SK-N-SH treated with all-trans-retinoic acid at 6 μM for 48 hours (cell line): Measurements from ENCODE around the gene SUSD4.

Experiments
- ARNTL ChIP-seq: fragments of 450-650 bp; formaldehyde crosslinking; IDR thresholded peaks from 2 replicates; pipeline ENCODE4 v1.5.0; 2020; ENCODE audit warnings: low read depth, mild to moderate bottlenecking, moderate library complexity, borderline replicate concordance
- BACH2 ChIP-seq: fragments of 250-450 bp; sonication (Bioruptor Pico); IDR thresholded peaks from 2 replicates; pipeline ENCODE4 v1.9.0; 2021; ENCODE audit warnings: mild to moderate bottlenecking, borderline replicate concordance
- CSDC2 ChIP-seq: fragments of 250-450 bp; sonication (Bioruptor Pico); IDR thresholded peaks from 2 replicates; pipeline ENCODE4 v1.5.0; 2020; ENCODE audit warnings: mild to moderate bottlenecking, moderate library complexity
- ESRRG ChIP-seq: fragments of 250-450 bp; sonication (Bioruptor Pico); IDR thresholded peaks from 2 replicates; pipeline ENCODE4 v1.6.1; 2021; ENCODE audit warnings: mild to moderate bottlenecking
- GLIS3 ChIP-seq: fragments of 250-450 bp; sonication (Bioruptor Pico); IDR thresholded peaks from 2 replicates; pipeline ENCODE4 v1.5.0; 2020; ENCODE audit warnings: mild to moderate bottlenecking, moderate library complexity
- ISL1 ChIP-seq: fragments of 250-450 bp; sonication (Bioruptor Pico); IDR thresholded peaks from 2 replicates; pipeline ENCODE4 v2.1.2; 2022; ENCODE audit warnings: mild to moderate bottlenecking, moderate library complexity
- SNAI2 ChIP-seq: fragments of 250-450 bp; sonication (Bioruptor Pico); IDR thresholded peaks from 2 replicates; pipeline ENCODE4 v1.5.0; 2020; ENCODE audit warnings: mild to moderate bottlenecking, moderate library complexity
- TCF4 ChIP-seq: fragments of 250-450 bp; sonication (Bioruptor Pico); IDR thresholded peaks from 2 replicates; pipeline ENCODE4 v1.8.0; 2021; ENCODE audit warnings: mild to moderate bottlenecking, moderate library complexity, borderline replicate concordance
- ZC3H10 ChIP-seq: fragments of 250-450 bp; sonication (Bioruptor Pico); IDR thresholded peaks from 2 replicates; pipeline ENCODE4 v1.5.1; 2021; ENCODE audit warnings: mild to moderate bottlenecking, moderate library complexity
- ZFP30 ChIP-seq: fragments of 450-650 bp; formaldehyde crosslinking; IDR thresholded peaks from 2 replicates; pipeline ENCODE4 v1.5.0; 2022; ENCODE audit warnings: mild to moderate bottlenecking, moderate library complexity
- ZNF8 ChIP-seq: fragments of 450-650 bp; formaldehyde crosslinking; IDR thresholded peaks from 2 replicates; pipeline ENCODE4 v1.5.0; 2020; ENCODE audit warnings: mild to moderate bottlenecking, moderate library complexity
- TF ChIP-seq, protein P1 (sequence below): fragments of 250-450 bp; sonication (Bioruptor Pico); IDR thresholded peaks from 2 replicates; pipeline ENCODE4 v1.5.1; 2020; ENCODE audit warnings: low read depth, mild to moderate bottlenecking, moderate library complexity
- TF ChIP-seq, protein P2 (sequence below): fragments of 250-450 bp; sonication (Bioruptor Pico); IDR thresholded peaks from 2 replicates; pipeline ENCODE4 v1.5.0; 2020; ENCODE audit warnings: mild to moderate bottlenecking, moderate library complexity
- TF ChIP-seq, protein P3 (sequence below): fragments of 250-450 bp; sonication (Bioruptor Pico); IDR thresholded peaks from 2 replicates; pipeline ENCODE4 v1.8.0; 2020; ENCODE audit warnings: mild to moderate bottlenecking, moderate library complexity, borderline replicate concordance

DNA sequence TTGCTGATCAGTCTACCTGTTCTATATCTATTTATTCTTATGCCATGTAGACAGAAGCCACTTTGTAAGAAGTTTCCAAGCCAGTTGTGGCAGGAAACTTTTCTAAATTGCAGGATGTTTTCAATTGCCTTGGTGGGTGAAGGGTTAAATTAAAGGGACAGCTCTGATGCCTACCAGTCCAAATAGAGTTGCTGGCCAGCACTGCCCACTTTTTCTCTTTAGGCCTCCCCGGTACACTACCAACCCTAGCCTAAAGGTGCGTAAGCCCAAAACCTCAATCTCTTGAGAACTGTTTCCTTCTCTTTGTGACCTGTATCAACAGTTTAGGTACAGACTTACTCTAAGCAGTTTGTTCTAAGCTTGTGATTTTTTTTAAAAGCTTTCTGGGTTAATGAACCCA lies 15.5 kb downstream of the SUSD4 start:
- no peak for TF ChIP-seq TCF4 (CRISPR knock-in tag)
- no peak for TF ChIP-seq BACH2
- TF ChIP-seq ZC3H10 (CRISPR knock-in tag) = no peak
- no peak for TF ChIP-seq CSDC2
- TF ChIP-seq SNAI2 = no peak
- TF ChIP-seq, protein P1, sequence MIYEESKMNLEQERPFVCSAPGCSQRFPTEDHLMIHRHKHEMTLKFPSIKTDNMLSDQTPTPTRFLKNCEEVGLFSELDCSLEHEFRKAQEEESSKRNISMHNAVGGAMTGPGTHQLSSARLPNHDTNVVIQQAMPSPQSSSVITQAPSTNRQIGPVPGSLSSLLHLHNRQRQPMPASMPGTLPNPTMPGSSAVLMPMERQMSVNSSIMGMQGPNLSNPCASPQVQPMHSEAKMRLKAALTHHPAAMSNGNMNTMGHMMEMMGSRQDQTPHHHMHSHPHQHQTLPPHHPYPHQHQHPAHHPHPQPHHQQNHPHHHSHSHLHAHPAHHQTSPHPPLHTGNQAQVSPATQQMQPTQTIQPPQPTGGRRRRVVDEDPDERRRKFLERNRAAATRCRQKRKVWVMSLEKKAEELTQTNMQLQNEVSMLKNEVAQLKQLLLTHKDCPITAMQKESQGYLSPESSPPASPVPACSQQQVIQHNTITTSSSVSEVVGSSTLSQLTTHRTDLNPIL (CRISPR knock-in tag) = no peak
- TF ChIP-seq, protein P2, sequence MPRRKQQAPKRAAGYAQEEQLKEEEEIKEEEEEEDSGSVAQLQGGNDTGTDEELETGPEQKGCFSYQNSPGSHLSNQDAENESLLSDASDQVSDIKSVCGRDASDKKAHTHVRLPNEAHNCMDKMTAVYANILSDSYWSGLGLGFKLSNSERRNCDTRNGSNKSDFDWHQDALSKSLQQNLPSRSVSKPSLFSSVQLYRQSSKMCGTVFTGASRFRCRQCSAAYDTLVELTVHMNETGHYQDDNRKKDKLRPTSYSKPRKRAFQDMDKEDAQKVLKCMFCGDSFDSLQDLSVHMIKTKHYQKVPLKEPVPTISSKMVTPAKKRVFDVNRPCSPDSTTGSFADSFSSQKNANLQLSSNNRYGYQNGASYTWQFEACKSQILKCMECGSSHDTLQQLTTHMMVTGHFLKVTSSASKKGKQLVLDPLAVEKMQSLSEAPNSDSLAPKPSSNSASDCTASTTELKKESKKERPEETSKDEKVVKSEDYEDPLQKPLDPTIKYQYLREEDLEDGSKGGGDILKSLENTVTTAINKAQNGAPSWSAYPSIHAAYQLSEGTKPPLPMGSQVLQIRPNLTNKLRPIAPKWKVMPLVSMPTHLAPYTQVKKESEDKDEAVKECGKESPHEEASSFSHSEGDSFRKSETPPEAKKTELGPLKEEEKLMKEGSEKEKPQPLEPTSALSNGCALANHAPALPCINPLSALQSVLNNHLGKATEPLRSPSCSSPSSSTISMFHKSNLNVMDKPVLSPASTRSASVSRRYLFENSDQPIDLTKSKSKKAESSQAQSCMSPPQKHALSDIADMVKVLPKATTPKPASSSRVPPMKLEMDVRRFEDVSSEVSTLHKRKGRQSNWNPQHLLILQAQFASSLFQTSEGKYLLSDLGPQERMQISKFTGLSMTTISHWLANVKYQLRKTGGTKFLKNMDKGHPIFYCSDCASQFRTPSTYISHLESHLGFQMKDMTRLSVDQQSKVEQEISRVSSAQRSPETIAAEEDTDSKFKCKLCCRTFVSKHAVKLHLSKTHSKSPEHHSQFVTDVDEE (CRISPR knock-in tag) = no peak
- no peak for TF ChIP-seq ZFP30 (CRISPR knock-in tag)
- TF ChIP-seq GLIS3 (CRISPR knock-in tag) = no peak
- TF ChIP-seq, protein P3, sequence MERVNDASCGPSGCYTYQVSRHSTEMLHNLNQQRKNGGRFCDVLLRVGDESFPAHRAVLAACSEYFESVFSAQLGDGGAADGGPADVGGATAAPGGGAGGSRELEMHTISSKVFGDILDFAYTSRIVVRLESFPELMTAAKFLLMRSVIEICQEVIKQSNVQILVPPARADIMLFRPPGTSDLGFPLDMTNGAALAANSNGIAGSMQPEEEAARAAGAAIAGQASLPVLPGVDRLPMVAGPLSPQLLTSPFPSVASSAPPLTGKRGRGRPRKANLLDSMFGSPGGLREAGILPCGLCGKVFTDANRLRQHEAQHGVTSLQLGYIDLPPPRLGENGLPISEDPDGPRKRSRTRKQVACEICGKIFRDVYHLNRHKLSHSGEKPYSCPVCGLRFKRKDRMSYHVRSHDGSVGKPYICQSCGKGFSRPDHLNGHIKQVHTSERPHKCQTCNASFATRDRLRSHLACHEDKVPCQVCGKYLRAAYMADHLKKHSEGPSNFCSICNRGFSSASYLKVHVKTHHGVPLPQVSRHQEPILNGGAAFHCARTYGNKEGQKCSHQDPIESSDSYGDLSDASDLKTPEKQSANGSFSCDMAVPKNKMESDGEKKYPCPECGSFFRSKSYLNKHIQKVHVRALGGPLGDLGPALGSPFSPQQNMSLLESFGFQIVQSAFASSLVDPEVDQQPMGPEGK (CRISPR knock-in tag) = no peak
- TF ChIP-seq ISL1 (CRISPR knock-in tag) = no peak
- TF ChIP-seq ESRRG (CRISPR knock-in tag) = no peak
- TF ChIP-seq ZNF8 (CRISPR knock-in tag) = no peak
- TF ChIP-seq ARNTL (CRISPR knock-in tag) = no peak
